ENCODE results near the gene CELF1.

DNA sequence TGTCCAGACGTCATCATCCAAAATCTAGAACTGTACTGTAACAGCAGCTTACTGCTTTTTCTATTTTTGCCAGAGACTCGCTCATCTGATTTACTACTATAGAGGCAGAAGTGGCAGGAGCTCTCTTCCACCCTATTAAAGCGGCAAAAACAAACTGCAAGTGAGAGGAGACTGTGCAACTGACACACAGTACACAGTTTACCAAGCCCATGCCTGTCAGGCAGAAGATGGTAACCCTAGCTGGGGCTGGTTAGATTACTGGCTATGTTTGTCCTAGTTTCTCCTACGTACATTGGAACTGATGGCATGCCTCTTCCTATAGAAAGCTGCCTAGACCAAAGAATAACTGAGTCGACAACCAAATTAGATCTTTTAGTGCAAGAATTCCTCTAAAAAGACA lies 51.8 kb downstream of the CELF1 start:
- no peak for TF ChIP-seq AFF4 (CRISPR knock-in tag; IDR thresholded peaks at IDR 0.05)
- no peak for TF ChIP-seq GTF2F1 (IDR thresholded peaks at IDR 0.05; ENCODE audit: low read depth, low read length)
